GM23248 (cell line): ENCODE results near the gene MYT1.

Experiments
- EZH2 ChIP-seq: fragments of 200-600 bp; sonication (generic); IDR thresholded peaks from 2 replicates; pipeline ENCODE4 v1.6.1; 2018; ENCODE audit warnings: antibody characterized with exemption, mild to moderate bottlenecking; ENCODE audit not compliant: insufficient read depth, poor library complexity, severe bottlenecking
- EZH2phosphoT487 ChIP-seq: fragments of 200-600 bp; sonication (generic); IDR thresholded peaks from 2 replicates; pipeline ENCODE4 v1.6.1; 2018; ENCODE audit warnings: antibody characterized with exemption, moderate library complexity, mild to moderate bottlenecking, low read depth; ENCODE audit not compliant: insufficient read depth

GRCh38 chr20:64230461-64231145 is 66.4 kb downstream of the MYT1 start:
- TF ChIP-seq EZH2 (no peak), EZH2phosphoT487 (no peak)
